HG03135 (cell line): Measurements from ENCODE around the gene NAP1L4.
A peak's percentile ranks its signal among the peaks of the same experiment; 100 is the strongest.

ENCODE experiments used
- ATAC-seq: cut with Tn5 transposase; IDR thresholded peaks from one replicate; pipeline ENCODE4 v1.9.1; 2021; ENCODE audit warnings: mild to moderate bottlenecking, moderate library complexity; ENCODE audit not compliant: unreplicated experiment

NAP1L4 gene, protein sequence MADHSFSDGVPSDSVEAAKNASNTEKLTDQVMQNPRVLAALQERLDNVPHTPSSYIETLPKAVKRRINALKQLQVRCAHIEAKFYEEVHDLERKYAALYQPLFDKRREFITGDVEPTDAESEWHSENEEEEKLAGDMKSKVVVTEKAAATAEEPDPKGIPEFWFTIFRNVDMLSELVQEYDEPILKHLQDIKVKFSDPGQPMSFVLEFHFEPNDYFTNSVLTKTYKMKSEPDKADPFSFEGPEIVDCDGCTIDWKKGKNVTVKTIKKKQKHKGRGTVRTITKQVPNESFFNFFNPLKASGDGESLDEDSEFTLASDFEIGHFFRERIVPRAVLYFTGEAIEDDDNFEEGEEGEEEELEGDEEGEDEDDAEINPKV

DNA sequence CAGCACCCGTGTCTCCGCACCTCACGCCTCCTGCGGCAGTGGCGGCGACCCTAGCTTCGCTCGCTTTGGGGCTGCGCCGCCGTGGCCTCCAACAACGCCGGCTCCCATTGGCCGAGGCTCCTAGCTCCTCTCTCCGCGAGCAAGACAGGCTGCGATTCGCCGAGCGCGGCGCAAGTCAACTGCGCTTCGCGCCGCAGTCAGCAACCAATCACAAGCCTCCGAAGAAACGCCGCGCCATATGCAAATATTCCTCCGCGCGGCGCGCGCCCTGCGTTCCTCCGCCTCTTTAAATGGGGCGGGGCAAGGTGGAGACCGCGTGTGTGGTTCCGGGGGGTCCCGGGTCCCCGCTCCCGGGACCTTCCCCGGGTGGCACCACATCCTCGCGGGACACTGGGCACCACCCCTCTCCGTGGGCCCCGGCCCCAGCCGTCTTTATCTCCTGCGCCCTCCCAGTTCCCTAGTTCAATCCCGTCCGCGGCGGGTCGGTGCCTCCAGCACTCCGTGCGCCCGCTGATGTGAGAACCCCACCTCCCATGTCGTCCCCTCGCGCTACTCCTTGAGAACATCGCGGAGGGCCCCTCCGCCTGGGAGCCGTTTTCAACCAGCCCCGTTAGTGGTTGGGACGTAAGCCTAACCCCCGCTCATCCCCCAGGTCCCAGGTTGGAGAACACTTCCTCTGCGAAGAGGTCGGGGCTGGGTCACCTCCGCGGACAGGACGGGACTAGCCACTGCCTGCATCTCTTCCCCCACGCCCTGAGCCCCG is at the start of gene NAP1L4:
NAP1L4 (minus strand) TSS at position 96 of the 763 bp plus-strand sequence. CDS start 13,109 bp downstream, outside the sequence.
- ATAC-seq = peak; percentile 79

DNA sequence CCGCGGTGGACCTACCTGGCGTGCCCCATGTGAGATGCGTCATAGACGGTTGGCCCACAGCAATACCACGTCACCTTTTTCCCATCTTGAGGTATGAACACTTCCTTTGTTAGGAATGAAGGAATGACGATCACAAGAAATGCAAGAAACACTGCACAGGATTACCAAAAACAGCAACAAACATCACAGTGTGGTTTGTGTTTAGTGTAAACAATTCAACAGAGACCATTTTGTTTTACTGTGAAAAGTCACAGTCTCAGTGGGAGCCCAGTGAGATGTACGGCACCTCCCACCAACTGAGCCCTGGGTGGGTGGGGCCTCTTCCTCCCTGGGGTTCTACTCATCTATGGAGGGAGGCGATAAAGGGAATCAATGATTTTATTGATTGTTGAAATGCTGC is 48.8 kb upstream of the NAP1L4 start:
- ATAC-seq = no peak

DNA sequence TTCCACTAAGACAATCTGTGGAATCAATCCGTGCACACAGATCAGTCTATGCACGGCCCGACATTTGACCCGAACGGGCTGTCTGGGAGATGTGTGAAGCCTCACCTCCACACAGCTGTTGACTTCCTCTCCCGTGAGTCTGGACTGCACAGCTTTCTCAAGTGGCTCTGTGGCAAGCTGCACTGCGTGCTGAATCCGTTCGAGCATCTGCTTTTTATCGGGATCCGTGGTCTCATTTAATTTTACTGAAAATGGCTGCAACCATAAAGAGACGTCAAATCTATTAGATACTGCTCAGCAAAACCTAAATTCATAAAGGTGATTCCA is 45.8 kb upstream of the NAP1L4 start:
- ATAC-seq = no peak

DNA sequence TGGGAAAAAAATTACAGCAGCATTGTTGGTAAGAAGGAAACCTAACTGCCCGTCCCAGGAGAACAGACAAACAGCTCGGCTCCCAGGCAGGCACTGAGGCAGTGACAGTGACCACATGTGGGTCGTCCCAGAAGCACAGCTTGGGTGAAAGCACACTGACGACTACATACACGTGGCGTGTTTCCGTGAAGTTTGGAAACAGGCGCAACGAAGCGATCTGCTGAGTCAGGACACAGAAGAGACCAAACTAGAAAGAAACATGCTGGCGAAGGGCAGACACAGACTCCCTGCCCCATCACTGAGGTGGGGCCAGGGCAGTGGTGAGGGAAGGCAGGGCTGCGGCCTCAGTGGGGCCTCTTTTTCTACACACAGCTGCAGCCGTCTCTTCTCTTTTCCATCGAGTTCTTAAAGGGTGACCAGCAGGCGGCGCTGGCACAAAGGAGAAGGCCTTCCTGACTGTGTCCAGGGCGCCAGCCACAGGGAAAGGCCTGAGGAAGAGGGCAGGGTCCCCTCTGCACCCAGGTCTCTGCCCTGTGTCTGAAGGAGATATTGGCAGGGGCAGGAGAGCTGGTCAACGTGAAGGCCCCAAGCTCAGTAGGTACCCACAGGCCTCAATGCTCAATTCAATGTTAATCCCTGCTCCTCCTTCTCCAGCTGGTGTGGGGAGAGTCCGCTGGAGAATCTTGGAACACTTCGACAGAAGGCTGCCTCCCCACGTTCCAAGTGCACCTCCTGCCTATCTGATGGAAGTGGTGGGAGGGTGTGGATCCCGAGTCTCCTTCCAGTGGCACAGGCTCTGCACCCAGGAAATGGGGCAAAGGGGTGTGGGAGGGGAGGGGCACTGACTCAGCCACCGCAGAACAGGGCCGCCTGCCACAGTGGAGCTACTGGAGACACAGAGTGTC is 45.2 kb upstream of the NAP1L4 start:
- no peak for ATAC-seq

DNA sequence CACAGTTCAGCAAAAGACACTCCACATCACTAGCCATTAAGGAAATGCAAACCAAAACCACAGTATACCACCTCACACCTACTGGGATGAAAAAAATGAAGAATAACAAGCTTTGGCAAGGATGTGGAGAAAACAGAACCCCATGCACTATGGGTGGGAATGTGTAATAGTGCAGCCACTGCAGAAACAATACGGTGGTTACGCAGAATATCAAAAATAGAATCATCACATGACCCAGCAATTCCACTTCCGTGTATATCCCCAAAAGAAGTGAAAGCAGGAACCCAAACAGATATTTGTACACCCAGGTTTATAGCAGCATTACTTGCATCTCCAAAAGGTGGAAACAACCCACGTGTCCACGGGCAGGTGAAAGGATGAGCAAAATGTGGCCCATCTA is 44.3 kb upstream of the NAP1L4 start:
- ATAC-seq = no peak

DNA sequence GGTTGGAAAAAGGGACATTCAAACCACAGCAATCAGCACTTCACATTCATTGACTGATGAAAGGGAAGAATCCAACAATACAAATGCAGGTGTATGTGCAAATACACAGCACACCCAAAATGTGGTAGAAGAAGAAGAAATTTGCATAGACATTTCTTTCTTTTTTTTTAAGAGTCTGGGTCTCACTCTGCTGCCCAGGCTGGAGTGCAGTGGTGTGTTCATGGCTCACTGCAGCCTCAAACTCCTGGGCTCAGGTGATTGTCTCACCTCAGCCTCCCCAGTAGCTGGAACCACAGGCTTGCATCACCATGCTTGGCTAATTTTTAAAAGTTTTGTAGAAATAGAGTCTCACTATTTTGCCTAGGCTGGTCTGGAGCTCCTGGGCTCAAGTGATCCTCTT is 43.2 kb upstream of the NAP1L4 start:
- ATAC-seq = no peak

DNA sequence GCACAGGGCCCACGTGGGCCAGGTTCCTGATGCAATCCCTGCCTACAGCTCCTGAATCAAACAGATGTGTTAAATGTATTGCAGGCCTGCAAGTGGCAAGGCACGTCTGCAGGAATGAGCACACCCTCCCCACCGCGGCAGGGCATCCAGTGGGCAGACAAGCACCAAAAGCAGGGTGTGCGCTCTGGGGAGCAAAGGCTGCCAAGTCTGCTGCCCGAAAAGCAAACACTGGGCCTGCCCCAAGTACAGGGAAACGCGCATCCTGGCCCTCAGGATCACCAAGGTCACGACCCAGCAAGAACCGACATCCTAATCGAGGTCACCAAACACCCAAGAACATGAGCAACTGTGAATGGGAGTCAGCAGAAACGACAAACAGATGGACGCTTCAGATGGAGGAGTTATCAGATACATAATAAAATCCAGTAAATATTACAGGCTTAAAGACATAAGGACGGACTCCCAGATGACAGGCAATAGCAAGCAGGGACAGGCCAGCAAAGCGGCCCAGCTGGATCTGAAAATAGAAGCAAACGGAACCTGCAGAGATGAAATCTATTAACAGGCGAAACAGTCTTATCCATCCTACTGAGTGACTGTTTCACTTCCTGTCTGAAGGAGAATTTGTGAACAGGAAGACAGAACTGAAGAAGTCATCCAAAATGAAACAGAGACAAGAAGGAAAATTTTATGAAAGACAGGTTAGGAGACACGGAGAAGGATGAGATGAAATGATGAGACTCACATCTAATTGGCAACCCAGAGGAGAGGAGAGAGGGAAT is 38.4 kb upstream of the NAP1L4 start:
- ATAC-seq = no peak

DNA sequence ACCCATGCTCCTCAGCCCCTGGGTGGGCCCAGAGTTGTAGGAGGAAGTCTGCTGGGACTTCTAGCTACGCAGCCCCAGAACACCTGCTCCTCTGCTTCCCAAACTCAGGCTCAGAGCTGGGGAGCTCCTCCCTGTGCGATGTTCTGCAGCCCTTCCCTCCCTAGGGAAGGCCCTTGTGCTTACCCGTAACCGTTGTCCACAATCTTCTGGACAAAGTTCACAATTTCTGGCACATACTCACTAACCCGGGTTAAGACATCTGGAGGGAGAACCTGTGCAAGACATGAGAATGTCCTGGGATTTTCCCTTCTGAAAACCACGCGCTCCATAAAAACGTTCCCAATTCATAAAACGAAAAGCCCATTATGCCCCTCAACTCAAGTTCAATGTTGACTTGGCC is 36.7 kb upstream of the NAP1L4 start:
- no peak for ATAC-seq

DNA sequence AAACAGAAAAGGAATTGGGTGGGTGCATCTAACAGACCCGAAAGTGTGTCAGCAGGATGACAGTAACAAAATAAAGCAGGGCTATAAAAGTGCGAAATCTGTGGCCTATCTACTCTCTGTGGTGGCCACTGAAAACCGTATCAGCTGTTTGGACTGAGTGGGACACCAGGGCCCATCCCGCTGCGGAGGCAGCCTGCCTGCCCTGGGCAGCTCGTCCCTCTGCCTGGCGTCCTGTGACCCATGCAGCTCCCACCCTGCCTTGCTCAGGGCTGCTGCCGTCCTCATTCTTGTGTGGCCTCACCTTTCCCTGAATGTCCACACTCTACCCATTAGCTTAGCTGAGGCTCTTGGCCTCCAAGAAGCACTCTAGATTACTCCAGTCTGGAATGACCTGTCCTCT is 34.7 kb upstream of the NAP1L4 start:
- ATAC-seq = no peak

DNA sequence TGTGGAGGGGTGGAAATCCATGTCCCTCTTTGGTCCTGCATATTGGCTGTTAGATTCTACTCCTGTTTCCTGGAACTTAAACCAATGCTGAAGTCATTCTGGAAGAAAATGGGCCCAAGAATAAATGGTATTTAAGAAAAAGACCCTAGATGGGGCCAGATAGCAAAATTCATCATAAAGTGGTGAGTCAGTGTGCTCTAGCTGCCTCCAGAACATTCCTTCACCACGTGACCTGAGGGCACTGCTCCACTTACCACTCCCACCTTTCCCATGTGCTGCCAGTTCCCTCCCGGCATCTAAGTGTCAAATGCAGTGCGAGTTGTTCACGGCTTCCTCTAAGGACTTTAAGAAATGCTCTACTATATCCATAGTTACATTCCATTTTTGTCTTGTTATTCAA is 30.9 kb upstream of the NAP1L4 start:
- ATAC-seq = no peak

DNA sequence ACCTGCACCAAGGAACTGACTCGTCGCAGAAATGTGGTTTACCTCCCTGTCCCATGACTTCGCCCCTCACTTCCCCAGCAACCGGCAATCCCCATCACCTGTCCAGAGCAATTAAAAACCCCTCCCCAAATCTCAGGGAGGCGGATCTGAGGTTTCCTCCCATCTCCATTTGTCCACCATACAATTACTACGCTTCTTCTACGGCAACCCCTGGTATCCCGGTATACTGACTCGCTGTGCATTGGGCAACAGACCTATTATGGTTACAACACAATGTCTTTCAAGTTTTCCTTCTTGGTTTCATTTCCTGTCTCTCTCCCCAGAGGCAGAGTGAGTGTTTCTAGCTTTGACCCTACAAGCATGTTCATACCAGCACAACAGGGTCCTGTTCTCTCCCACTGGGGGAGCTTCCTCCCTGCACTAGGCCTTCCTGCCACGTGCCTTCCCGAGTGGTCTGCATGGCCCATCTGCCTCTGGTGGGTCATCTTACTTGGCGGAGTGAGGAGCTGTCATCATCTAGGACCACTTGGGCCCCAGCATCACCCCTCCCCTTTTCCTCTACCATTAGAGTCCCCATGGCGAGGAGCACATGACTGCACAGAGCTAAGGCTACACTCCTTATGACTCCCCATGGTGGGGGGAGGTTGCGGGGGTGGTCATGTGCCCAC is 30.3 kb upstream of the NAP1L4 start:
- peak; percentile 70 for ATAC-seq

DNA sequence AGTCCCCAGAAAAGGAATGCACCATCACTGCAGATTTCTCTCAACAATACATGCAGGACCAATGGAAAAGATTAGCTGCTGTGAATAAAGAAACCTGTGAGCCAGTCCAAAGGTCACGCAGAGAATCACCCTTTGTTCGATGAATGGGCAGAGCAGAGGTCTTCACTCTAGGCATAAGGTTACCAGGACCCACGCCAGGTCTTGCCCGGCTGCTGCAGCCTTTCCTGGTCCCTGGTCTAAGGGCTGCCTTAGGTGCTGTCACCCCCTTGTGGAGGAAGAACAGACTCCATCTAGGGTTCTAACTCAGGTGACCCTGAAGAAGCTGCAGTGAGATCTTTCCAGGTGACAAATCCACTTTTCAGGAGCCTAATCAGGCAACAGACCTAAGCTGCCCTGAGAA is 29.0 kb upstream of the NAP1L4 start:
- ATAC-seq = no peak

DNA sequence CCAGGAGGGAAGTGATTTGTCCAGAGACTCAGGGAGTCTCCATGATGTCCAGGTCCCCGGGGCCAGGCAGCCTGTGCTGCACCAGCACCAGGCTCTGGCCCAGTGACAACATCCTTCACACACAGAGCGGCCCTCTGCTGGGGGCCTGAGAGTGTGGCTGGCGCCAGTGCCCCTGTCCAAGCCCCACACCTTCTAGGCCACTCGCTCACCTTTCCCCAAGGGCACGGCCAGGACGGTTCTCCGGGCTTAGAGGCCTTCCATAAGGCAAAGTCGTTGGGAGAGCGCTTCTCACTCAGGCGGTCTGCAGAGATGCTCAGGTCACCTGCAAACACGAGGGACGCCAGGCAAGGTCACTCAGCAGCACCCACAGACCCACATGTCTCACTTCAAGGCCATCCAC is 27.9 kb upstream of the NAP1L4 start:
- no peak for ATAC-seq

DNA sequence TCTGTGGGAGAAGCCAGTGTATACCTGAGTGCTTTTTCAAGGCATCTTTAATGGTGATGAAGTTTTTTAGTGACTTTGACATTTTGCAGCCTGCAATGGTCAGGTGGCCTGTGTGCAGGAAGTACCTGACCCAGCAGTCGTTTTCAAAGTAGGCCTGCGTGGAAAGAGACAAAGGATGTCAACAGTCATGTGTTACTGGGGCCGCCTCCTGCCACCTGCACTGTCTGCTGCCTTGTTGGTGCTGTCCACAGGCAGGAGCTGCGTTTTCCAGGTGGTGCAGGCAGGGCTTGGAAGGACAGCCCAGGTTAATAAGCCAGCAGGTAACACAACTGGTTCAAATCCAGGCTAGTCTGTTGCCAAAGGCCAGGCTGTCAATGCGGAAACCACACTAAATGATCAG is 26.5 kb upstream of the NAP1L4 start:
- no peak for ATAC-seq

DNA sequence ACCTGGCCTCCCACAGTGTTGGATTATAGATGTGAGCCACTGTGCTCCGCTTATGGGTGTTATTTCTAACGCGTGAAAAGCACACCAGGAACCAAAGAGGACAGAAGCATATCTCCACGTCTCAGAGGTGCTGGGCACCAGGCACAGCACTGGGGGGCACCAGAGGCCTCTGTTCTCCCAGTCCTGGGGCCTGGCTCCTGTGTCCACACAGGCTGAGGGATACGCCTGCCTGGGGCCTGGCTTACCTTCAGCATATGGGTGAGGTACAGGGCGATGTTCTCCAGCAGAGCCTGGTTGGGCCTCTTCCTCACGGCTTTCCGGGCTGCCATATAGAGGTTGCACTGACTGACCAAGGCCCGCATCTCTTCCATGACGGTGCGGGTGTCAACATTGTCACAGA is 24.7 kb upstream of the NAP1L4 start:
- no peak for ATAC-seq

DNA sequence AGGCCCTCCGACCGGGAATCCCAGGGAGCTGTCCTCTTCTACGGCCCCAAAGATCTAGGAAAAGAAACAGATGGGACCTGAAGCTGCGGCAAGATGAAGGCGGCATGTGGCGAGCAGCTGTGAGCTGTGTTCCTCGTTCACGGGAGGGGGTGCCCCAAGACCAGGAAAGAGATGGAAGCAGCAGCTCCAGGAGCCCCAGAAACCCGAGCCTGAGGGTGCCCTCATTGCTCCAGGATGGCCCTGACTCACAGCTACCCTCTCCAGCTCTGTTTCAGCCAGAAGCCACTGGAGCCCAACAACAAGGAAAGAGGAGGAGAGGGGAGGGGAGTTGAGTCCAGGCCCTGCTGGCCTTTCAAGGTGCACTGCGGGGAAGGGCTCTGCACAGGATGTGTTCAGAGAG is 23.7 kb upstream of the NAP1L4 start:
- ATAC-seq = no peak

DNA sequence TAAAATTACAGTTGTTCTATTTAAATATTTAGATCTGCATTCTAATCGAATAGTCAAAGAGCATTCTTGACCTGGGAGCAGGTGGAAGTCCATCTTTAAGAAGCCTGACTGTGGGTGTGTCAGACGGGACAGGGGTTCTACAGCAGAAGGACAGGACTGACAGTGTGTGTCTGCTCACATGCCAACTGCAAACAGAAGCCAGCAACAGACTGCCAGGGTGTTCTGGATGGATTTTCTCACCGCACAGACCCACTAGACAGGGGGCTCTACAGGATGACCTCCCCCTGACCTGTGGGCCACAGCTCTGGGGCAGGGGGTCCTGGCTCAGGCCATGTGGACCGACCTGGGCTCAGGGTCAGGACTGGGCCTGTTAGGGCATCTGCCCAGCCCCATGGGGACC is 22.8 kb upstream of the NAP1L4 start:
- ATAC-seq = no peak

DNA sequence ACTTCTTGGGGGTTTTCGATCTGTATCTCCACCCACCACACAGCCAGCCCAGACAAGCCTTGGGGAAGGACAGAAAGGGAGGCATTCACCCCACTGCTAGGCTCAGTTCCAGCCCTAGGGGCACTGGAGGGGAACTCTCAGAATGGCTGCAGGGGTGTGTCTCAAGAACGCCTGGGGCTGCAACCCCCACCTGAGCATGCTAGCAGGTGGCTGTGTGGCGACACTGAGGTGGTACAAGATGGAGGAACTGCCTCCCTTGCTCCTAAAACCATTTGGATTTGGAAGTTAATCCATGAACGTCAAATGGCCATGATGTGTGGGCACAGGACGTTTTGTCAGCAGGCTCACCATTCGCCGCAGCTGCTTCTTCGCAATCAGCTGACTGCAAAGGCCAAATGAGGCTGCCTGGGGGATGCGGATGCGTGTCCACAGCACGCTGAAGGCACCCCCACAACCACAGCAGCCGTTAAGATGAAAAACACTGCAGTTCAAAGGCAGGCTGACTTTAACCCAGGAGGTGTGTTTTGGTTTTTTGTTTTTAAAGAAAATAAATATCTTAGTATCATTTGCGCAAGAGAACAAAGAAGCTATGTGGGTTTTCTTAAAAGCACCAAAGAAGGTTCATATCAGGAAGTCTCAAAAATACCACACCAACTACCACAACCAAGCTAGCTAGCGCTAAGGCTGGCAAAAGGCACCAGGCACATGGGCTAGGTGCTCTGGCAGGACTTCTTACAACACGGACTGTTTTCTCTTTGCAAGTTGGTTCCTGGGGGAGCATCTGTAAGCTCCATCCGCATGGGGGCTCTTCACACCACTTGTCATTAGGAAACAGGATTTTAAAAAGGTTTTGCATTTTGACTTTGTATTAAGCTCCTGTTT is 22.2 kb upstream of the NAP1L4 start:
- no peak for ATAC-seq
